Immature natural killer cell (primary cell): ENCODE data around the gene SLC23A1. TPM values are rescaled to one million over a fixed set of nuclear protein-coding genes. Genes with fewer than 3 reads are reported as not detected.

Experiments used
- DNase-seq, 3 donors: peaks; one replicate each; pipeline ENCODE4 v3.0.0; 2022; ENCODE audit warnings: mixed read lengths in 1 of 3
- H3K27ac Mint-ChIP-seq, 6 donors: one replicate each; pipeline ENCODE4 v1.8.0; 2020; ENCODE audit warnings: mixed read lengths in 6 of 6, mild to moderate bottlenecking in 5 of 6, inconsistent platforms in 4 of 6, moderate library complexity in 3 of 6
- H3K27me3 Mint-ChIP-seq, 3 donors: one replicate each; pipeline ENCODE4 v1.8.0; 2020 to 2021; ENCODE audit warnings: low read depth in 3 of 3, mild to moderate bottlenecking in 3 of 3, mixed read lengths in 3 of 3, moderate library complexity in 3 of 3, inconsistent platforms in 1 of 3
- H3K36me3 Mint-ChIP-seq, 3 donors: one replicate each; pipeline ENCODE4 v1.8.0; 2020; ENCODE audit warnings: mixed read lengths in 3 of 3, inconsistent platforms in 2 of 3, mild to moderate bottlenecking in 2 of 3
- H3K4me1 Mint-ChIP-seq, 2 donors: one replicate each; pipeline ENCODE4 v1.8.0; 2020; ENCODE audit warnings: inconsistent platforms in 2 of 2, mild to moderate bottlenecking in 2 of 2, mixed read lengths in 2 of 2, moderate library complexity in 1 of 2
- H3K4me3 Mint-ChIP-seq, 5 donors: one replicate each; pipeline ENCODE4 v1.8.0; 2020; ENCODE audit warnings: mild to moderate bottlenecking in 5 of 5, mixed read lengths in 5 of 5, inconsistent platforms in 3 of 5, moderate library complexity in 3 of 5
- H3K9me3 Mint-ChIP-seq, 6 donors: one replicate each; pipeline ENCODE4 v1.8.0; 2020; ENCODE audit warnings: mild to moderate bottlenecking in 6 of 6, mixed read lengths in 6 of 6, inconsistent platforms in 4 of 6, moderate library complexity in 3 of 6
- polyA plus RNA-seq, 3 donors: library from polyadenylated mRNA; unstranded; fragments of 300-500 nt; fragmentation: Illumina TruSeq; gene quantifications; one replicate each; pipeline ENCODE4 v1.2.3, GENCODE V29; 2021

Gene SLC23A1
- polyA plus RNA-seq, 3 donors from 2014 or later = 0.19 TPM; not detected in 2

DNA sequence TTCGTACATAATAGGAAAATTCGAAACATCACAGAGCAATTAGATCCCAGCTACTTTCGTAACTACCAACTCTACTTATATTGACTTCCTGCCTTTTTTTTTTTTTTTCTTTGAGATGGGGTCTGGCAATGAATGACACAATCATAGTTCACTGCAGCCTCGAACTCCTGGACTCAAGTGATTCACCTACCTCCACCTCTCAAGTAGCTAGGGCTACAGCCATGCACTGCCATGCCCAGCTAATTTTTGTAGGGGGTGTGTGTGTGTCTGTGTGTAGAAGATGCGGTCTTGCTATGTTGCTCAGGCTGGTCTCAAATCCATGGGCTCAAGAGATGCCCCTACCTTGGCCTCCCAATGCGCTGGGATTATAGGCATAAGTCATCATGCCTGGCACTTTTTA, 47.3 kb downstream of the SLC23A1 start:
- Mint-ChIP-seq H3K9me3 (no peaks in the 10 kb centered on the region), H3K27ac (peak overlapping the region in 3 of 6 donors; percentile 30 to 55 (median 49)), H3K4me3 (no peak overlapping the region), H3K36me3 (peaks cover 4% of the 10 kb centered on the region in 3 donors), H3K4me1 (peaks cover 2 to 8% of the 10 kb centered on the region in 2 donors), H3K27me3 (peaks cover 2 to 4% (median 2%) of the 10 kb centered on the region in 3 donors)
- DNase-seq = no peak

Other genes with a start within 250 kb of the SLC23A1 start
- 10 to 100 TPM; 22.0 to 22.7 (median 22.1) TPM for gene SIL1, start 184.9 kb downstream of the SLC23A1 start, polyA plus RNA-seq
- gene MATR3, start 89.6 kb downstream of the SLC23A1 start, polyA plus RNA-seq = 100 to 1,000 TPM; 322 to 380 (median 361) TPM
- gene PAIP2, start 41.4 kb downstream of the SLC23A1 start, polyA plus RNA-seq = 100 to 1,000 TPM; 340 to 565 (median 409) TPM
- gene MZB1, start 6.6 kb upstream of the SLC23A1 start, polyA plus RNA-seq = 1 to 10 TPM; 1.3 to 2.9 (median 2.8) TPM
- gene PROB1, start 11.8 kb upstream of the SLC23A1 start, polyA plus RNA-seq = 1 to 10 TPM in 1 of 3 donors, under 1 TPM in 1, not detected in 1; 0.39 to 1.4 TPM
- 1 to 10 TPM in 2 of 3 donors, not detected in 1; 4.5 to 5.6 TPM for gene SPATA24, start 20.8 kb upstream of the SLC23A1 start, polyA plus RNA-seq
- 1 to 10 TPM in 2 of 3 donors, not detected in 1; 3.7 to 4.3 TPM for gene DNAJC18, start 56.2 kb upstream of the SLC23A1 start, polyA plus RNA-seq
- under 1 TPM in 1 of 3 donors, not detected in 2; 0.73 TPM for gene ECSCR, start 79.4 kb upstream of the SLC23A1 start, polyA plus RNA-seq
- not detected for gene SMIM33, start 87.7 kb upstream of the SLC23A1 start, polyA plus RNA-seq
- 100 to 1,000 TPM in 2 of 3 donors, 10 to 100 TPM in 1; 67.8 to 150 (median 142) TPM for gene STING1, start 99.5 kb upstream of the SLC23A1 start, polyA plus RNA-seq
- 100 to 1,000 TPM; 231 to 328 (median 243) TPM for gene UBE2D2, start 178.0 kb upstream of the SLC23A1 start, polyA plus RNA-seq